H1 (cell line): ENCODE results near the gene GAPDH. TPM values are rescaled to one million over a fixed set of nuclear protein-coding genes. Genes with fewer than 3 reads are reported as not detected.
A peak's percentile ranks its signal among the peaks of the same experiment; 100 is the strongest.

Source experiments
- CTCF ChIA-PET: fragments of 300-600 bp; sonication (Branson Sonifier 250); formaldehyde crosslinking; loops from one replicate; lab custom pipeline; 2021; ENCODE audit not compliant: partially characterized antibody; lab: Charles Lee
- POLR2A ChIA-PET: fragments of 300-600 bp; sonication (Branson Sonifier 250); formaldehyde crosslinking; loops from one replicate; lab custom pipeline; 2021; ENCODE audit warnings: inconsistent platforms; ENCODE audit not compliant: partially characterized antibody; lab: Charles Lee
- DNase-seq, 2 experiments: peaks; one replicate each; pipeline versions ENCODE4 v3.0.0 to v3.0.0-alpha.2; 2010 to 2022; ENCODE audit warnings: low spot score in 2 of 2, low read depth in 1 of 2, mixed read lengths in 1 of 2
- FAIRE-seq: peaks from 2 replicates; lab custom pipeline; 2011; peaks lifted over from hg19 to GRCh38; lab: Jason Lieb, UNC
- H2AFZ ChIP-seq: 2 replicates; pipeline ENCODE4 v1.8.1; 2012; ENCODE audit warnings: low read length, inconsistent platforms
- H2AK5ac ChIP-seq: 2 replicates; pipeline ENCODE4 v1.6.1; 2013; ENCODE audit warnings: low read depth, low read length
- H2BK120ac ChIP-seq: replicated peaks from 2 replicates; pipeline ENCODE3; 2013; ENCODE audit warnings: low read depth, low read length, inconsistent platforms
- H2BK12ac ChIP-seq: 2 replicates; pipeline ENCODE4 v1.6.1; 2013; ENCODE audit warnings: low read depth, low read length
- H2BK15ac ChIP-seq: 2 replicates; pipeline ENCODE4 v1.6.1; 2013; ENCODE audit warnings: low read length
- H2BK20ac ChIP-seq: 2 replicates; pipeline ENCODE4 v1.6.1; 2013; ENCODE audit warnings: low read length
- H2BK5ac ChIP-seq: 2 replicates; pipeline ENCODE4 v1.6.1; 2013; ENCODE audit warnings: low read depth, low read length
- H3K14ac ChIP-seq: 2 replicates; pipeline ENCODE4 v1.6.1; 2013; ENCODE audit warnings: inconsistent platforms; ENCODE audit not compliant: insufficient read length
- H3K18ac ChIP-seq: 2 replicates; pipeline ENCODE4 v1.6.1; 2013; ENCODE audit warnings: low read length; ENCODE audit errors: extremely low read depth
- H3K23ac ChIP-seq: 2 replicates; pipeline ENCODE4 v1.6.1; 2013; ENCODE audit warnings: inconsistent platforms; ENCODE audit not compliant: insufficient read length
- H3K23me2 ChIP-seq: 2 replicates; pipeline ENCODE4 v1.6.1; 2013; ENCODE audit warnings: low read depth, low read length
- H3K27ac ChIP-seq: 2 replicates; pipeline ENCODE4 v1.6.1; 2011; ENCODE audit warnings: low read depth, low read length, inconsistent platforms
- H3K27me3 ChIP-seq, 4 experiments: replicated peaks in 1 of 4; 1 replicate in 1 of 4; 2 replicates in 3 of 4; pipeline versions ENCODE4 v1.6.1 to v1.8.1; 2011 to 2013; ENCODE audit warnings: low read length in 3 of 4, mild to moderate bottlenecking in 3 of 4, inconsistent platforms in 2 of 4, mixed read lengths in 2 of 4, moderate library complexity in 1 of 4; ENCODE audit not compliant: control insufficient read depth in 3 of 4, insufficient read depth in 3 of 4; ENCODE audit errors: extremely low read depth in 1 of 4
- H3K36me3 ChIP-seq, 4 experiments: 2 replicates each; pipeline versions ENCODE4 v1.6.1 to v1.8.1; 2011 to 2013; ENCODE audit warnings: mild to moderate bottlenecking in 4 of 4, low read length in 3 of 4, moderate library complexity in 2 of 4, control low read depth in 1 of 4, inconsistent platforms in 1 of 4; ENCODE audit not compliant: insufficient read depth in 4 of 4, control insufficient read depth in 2 of 4
- H3K4ac ChIP-seq: replicated peaks from 2 replicates; pipeline ENCODE3; 2013; ENCODE audit warnings: low read length, low read depth, mixed read lengths, inconsistent platforms; ENCODE audit not compliant: insufficient read length
- H3K4me1 ChIP-seq, 4 experiments: replicated peaks in 1 of 4; 1 replicate in 1 of 4; 2 replicates in 3 of 4; pipeline versions ENCODE4 v1.6.1 to v1.8.1; 2011 to 2013; ENCODE audit warnings: low read length in 3 of 4, inconsistent platforms in 2 of 4, mixed read lengths in 1 of 4; ENCODE audit not compliant: insufficient read depth in 4 of 4, control insufficient read depth in 3 of 4
- H3K4me2 ChIP-seq, 2 experiments: 2 replicates each; pipeline versions ENCODE4 v1.6.1 to v1.8.1; 2011 to 2013; ENCODE audit warnings: low read depth in 2 of 2, low read length in 2 of 2, control low read depth in 1 of 2, inconsistent platforms in 1 of 2, mild to moderate bottlenecking in 1 of 2; ENCODE audit not compliant: insufficient read depth in 1 of 2
- H3K4me3 ChIP-seq, 4 experiments: fragments of 200-600, 300-600 bp in 1 of 4; sonication (generic), shearing (Covaris generic), sonication (Bioruptor Twin) in 1 of 4; 2 replicates each; pipeline versions ENCODE4 v1.5.1 to v1.8.1; 2011 to 2016; ENCODE audit warnings: low read length in 4 of 4, low read depth in 3 of 4, control low read depth in 2 of 4, inconsistent platforms in 2 of 4, mild to moderate bottlenecking in 2 of 4, mixed read lengths in 1 of 4, moderate library complexity in 1 of 4; ENCODE audit not compliant: insufficient read depth in 2 of 4; ENCODE audit errors: extremely low read depth in 1 of 4
- H3K56ac ChIP-seq: replicated peaks from 2 replicates; pipeline ENCODE3; 2013; ENCODE audit warnings: low read depth, mild to moderate bottlenecking, mixed read lengths, low read length, inconsistent platforms; ENCODE audit not compliant: insufficient read length
- H3K79me1 ChIP-seq: 2 replicates; pipeline ENCODE4 v1.6.1; 2013; ENCODE audit warnings: low read depth, low read length, control low read depth
- H3K79me2 ChIP-seq, 2 experiments: 2 replicates each; pipeline versions ENCODE4 v1.6.1 to v1.8.1; 2012 to 2013; ENCODE audit warnings: low read length in 2 of 2, mild to moderate bottlenecking in 2 of 2, inconsistent platforms in 1 of 2; ENCODE audit not compliant: insufficient read depth in 2 of 2, control insufficient read depth in 1 of 2
- H3K9ac ChIP-seq, 4 experiments: replicated peaks in 1 of 4; 1 replicate in 1 of 4; 2 replicates in 3 of 4; pipeline versions ENCODE4 v1.6.1 to v1.8.1; 2011 to 2013; ENCODE audit warnings: low read depth in 3 of 4, low read length in 3 of 4, control low read depth in 2 of 4, mild to moderate bottlenecking in 2 of 4, moderate library complexity in 2 of 4, inconsistent platforms in 1 of 4; ENCODE audit errors: extremely low read depth in 1 of 4
- H3K9me3 ChIP-seq, 2 experiments: 2 replicates each; pipeline versions ENCODE4 v1.6.1 to v1.8.1; 2012 to 2013; ENCODE audit warnings: mild to moderate bottlenecking in 2 of 2, moderate library complexity in 2 of 2, control low read depth in 1 of 2, inconsistent platforms in 1 of 2, low read depth in 1 of 2, low read length in 1 of 2, mixed read lengths in 1 of 2; ENCODE audit not compliant: insufficient read depth in 2 of 2
- H4K20me1 ChIP-seq, 2 experiments: replicated peaks in 1 of 2; 2 replicates each; pipeline versions ENCODE3 to v1.8.1; 2011 to 2013; ENCODE audit warnings: inconsistent platforms in 2 of 2, low read length in 2 of 2, mild to moderate bottlenecking in 1 of 2; ENCODE audit not compliant: insufficient read depth in 2 of 2, control insufficient read depth in 1 of 2
- H4K5ac ChIP-seq: 2 replicates; pipeline ENCODE4 v1.6.1; 2013; ENCODE audit warnings: low read length, low read depth, mixed read lengths, inconsistent platforms; ENCODE audit not compliant: insufficient read length
- H4K8ac ChIP-seq: 2 replicates; pipeline ENCODE4 v1.8.0; 2013; ENCODE audit warnings: mild to moderate bottlenecking, moderate library complexity, low read length, inconsistent platforms; ENCODE audit not compliant: insufficient read depth; ENCODE audit errors: extremely low read depth
- H4K91ac ChIP-seq: replicated peaks from 2 replicates; pipeline ENCODE3; 2013; ENCODE audit warnings: low read length, mixed read lengths, inconsistent platforms; ENCODE audit not compliant: insufficient read length
- CBX5 ChIP-seq: fragments of 300-800, 300-1000 bp; sonication (generic); IDR thresholded peaks from 2 replicates; pipeline ENCODE4 v1.7.1; 2016; ENCODE audit warnings: antibody characterized with exemption, low read length, low read depth
- CREB1 ChIP-seq: IDR thresholded peaks from 2 replicates; pipeline ENCODE4 v1.6.1; 2012; ENCODE audit warnings: inconsistent platforms
- EZH2 ChIP-seq: fragments of 200-600 bp; sonication (generic); IDR thresholded peaks from 2 replicates; pipeline ENCODE4 v1.7.1; 2012; ENCODE audit warnings: low read depth, mild to moderate bottlenecking, moderate library complexity, low read length, inconsistent platforms; ENCODE audit not compliant: severe bottlenecking
- KDM4A ChIP-seq: IDR thresholded peaks from one replicate; pipeline ENCODE4 v1.7.1; 2012; ENCODE audit warnings: low read depth, mild to moderate bottlenecking, moderate library complexity, low read length, inconsistent platforms; ENCODE audit not compliant: severe bottlenecking
- RBBP5 ChIP-seq: IDR thresholded peaks from 2 replicates; pipeline ENCODE4 v1.7.1; 2012; ENCODE audit warnings: low read depth, mild to moderate bottlenecking, inconsistent platforms, low read length, moderate library complexity, borderline replicate concordance
- RFX5 ChIP-seq: IDR thresholded peaks from 2 replicates; pipeline ENCODE4 v1.6.1; 2011; ENCODE audit warnings: low read depth, low read length, improper control_type of control experiment, borderline replicate concordance
- SP1 ChIP-seq: IDR thresholded peaks from 2 replicates; pipeline ENCODE4 v1.6.1; 2011; ENCODE audit warnings: low read depth, low read length
- TAF1 ChIP-seq: IDR thresholded peaks from 2 replicates; pipeline ENCODE4 v1.6.1; 2011; ENCODE audit warnings: mild to moderate bottlenecking, low read depth, low read length
- YY1 ChIP-seq: IDR thresholded peaks from 2 replicates; pipeline ENCODE4 v1.6.1; 2011; ENCODE audit warnings: low read depth, mild to moderate bottlenecking, low read length
- WGBS, 2 experiments: shearing (Covaris generic) in 1 of 2; methylation state at CpG; one replicate each; pipeline versions ENCODE4 v1.1.6 to v1.1.7; 2013 to 2015; ENCODE audit warnings: low lambda C conversion rate in 2 of 2, mixed read lengths in 2 of 2, inconsistent platforms in 1 of 2, low coverage in 1 of 2, missing lambda C conversion rate in 1 of 2; ENCODE audit not compliant: insufficient replicate concordance in 2 of 2, insufficient coverage in 1 of 2, insufficient read length in 1 of 2; ENCODE audit errors: extremely low coverage in 1 of 2, missing lambda C conversion rate in 1 of 2; 5-methylcytosine and 5-hydroxymethylcytosine counted together
- polyA plus RNA-seq, 7 experiments: library from polyadenylated mRNA; depleted of rRNA in 3 of 7; stranded (reverse) in 5 of 7; unstranded in 2 of 7; fragments of >200 nt in 5 of 7; fragments of 200-250 nt in 2 of 7; gene quantifications; 1 replicate in 5 of 7; 2 replicates in 1 of 7; 4 replicates in 1 of 7; pipeline versions ENCODE4 v1.2.1 to v1.2.3, GENCODE V29; 2011 to 2013; ENCODE audit warnings: missing spikeins in 2 of 7, mixed read lengths in 2 of 7
- total RNA-seq: library from RNA; stranded (reverse); fragmentation: NEBNext Ultra II Directional; extraction: Animal tissue kit (Norgen Biotek cat#: 25700); gene quantifications from 2 replicates; pipeline ENCODE4 v1.2.1, GENCODE V29; 2021

The GAPDH gene
- total and polyA plus RNA-seq, 2 of the 8 experiments (the other 6 are each of a cell fraction or from before 2014, with no cell fraction given) = 5,175 to 15,878 TPM

DNA sequence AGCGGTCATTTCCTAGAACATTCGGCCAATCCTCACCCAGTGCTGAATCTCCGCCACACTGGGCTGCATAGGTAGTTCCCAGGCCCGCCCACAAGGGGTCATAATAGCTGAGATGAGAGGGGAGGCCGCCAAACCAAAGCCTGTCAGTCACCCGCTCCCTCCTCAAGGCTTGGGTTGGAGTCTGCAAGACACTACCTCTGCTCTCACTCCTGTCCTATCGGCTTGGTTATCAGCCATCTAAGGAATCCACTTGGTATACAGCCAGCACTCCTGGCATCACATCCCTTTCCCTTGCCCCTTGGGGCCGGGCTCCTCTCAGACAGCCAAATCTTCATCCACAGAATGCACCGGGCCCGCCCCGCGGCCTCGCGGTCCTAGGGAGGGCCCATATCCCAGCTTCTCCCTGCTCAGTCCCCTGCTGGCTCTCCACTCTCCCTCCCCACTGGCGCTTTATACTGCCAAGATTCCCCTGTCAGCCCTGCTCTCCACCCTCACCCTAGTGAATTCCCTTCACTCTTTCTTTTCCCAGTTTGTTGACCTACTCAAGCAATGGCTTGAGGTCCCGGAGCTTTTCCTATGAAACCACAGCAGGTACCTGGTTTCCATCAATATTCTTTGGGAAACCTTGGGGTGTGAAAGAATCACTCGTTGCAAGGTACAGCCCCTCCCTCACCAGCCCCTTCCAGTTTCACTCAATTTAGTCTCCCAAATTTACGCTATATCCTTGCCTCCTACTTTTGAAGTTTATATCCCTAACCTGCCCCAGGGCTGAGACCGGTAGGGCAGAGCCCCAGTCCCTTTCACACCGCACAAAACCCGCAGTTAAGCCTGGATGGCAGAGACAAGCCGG is 20.1 kb downstream of the GAPDH start:
- Histone ChIP-seq H3K56ac (no peak overlapping the region), H4K5ac (no peak overlapping the region), H2AFZ (no peak overlapping the region), H3K79me1 (peaks cover 24% of the 10 kb centered on the region), H2AK5ac (no peak overlapping the region), H4K20me1 (peaks cover 10 to 26% of the 10 kb centered on the region in 2 experiments), H2BK15ac (no peak overlapping the region; the same call in 1 of the 2 replicates), H3K79me2 (peaks cover 0 to 41% of the 10 kb centered on the region in 2 experiments; a peak in 2 of 4 replicates), H3K4me1 (peaks cover 4 to 15% (median 9%) of the 10 kb centered on the region in 4 experiments), H3K14ac (no peak overlapping the region), H3K27me3 (no peaks in the 10 kb centered on the region), H3K23me2 (peaks cover 13% of the 10 kb centered on the region; the same call in 1 of the 2 replicates), H2BK5ac (no peak overlapping the region), H2BK20ac (no peak overlapping the region), H3K9ac (peak overlapping the region in 1 of 4 experiments; percentile 6; a peak in 3 of 7 replicates), H3K18ac (no peak overlapping the region), H3K4me2 (peak overlapping the region; percentile 92 to 99), H3K9me3 (no peaks in the 10 kb centered on the region), H4K91ac (no peak overlapping the region), H3K23ac (no peak overlapping the region), H2BK120ac (no peak overlapping the region), H3K27ac (no peak overlapping the region), H4K8ac (no peak overlapping the region), H3K36me3 (peaks cover 12 to 15% (median 14%) of the 10 kb centered on the region in 4 experiments), H2BK12ac (no peak overlapping the region), H3K4ac (no peak overlapping the region), H3K4me3 (peak overlapping the region; percentile 70 to 87 (median 82))
- DNase-seq (peak in 1 of 2 experiments; percentile 93), FAIRE-seq (peak; percentile 86)
- 27% methylated on average over 22 of the region's 22 CpGs; no CpG with 5 or more reads in 1 of the 2 experiments for whole genome bisulfite sequencing, 2 experiments
- ChIA-PET CTCF (interaction anchor here (0.5 to 24.9 kb wide), 17 partner anchors 3 to 369 kb away, joined by 3 to 462 read pairs (median 4); partner anchors contain the start of genes GAPDH, IFFO1 and NOP2), POLR2A (interaction anchor here (0.5 to 24.2 kb wide), 19 partner anchors 9 to 315 kb away, joined by 3 to 665 read pairs (median 3); partner anchors contain the start of genes GAPDH and NOP2)
- TF ChIP-seq TAF1 = no peak
- TF ChIP-seq EZH2 = no peak
- TF ChIP-seq SP1 = 0 out of 2 replicates have a peak, but pooled peaks have one; percentile 6
- TF ChIP-seq CREB1 = 0 out of 2 replicates have a peak, but pooled peaks have one; percentile 12
- no peak for TF ChIP-seq RBBP5
- TF ChIP-seq RFX5 = no peak
- TF ChIP-seq YY1 = no peak
- no peak for TF ChIP-seq CBX5
- TF ChIP-seq KDM4A = peak; percentile 22
